GM18868 (cell line): Measurements from ENCODE around the gene OSBPL8.

ENCODE experiments used
- ATAC-seq: cut with Tn5 transposase; IDR thresholded peaks from one replicate; pipeline ENCODE4 v1.9.1; 2021; ENCODE audit warnings: mild to moderate bottlenecking, moderate library complexity; ENCODE audit not compliant: unreplicated experiment

OSBPL8 gene

GRCh38 chr12:76558684-76559399, 729 bp downstream of the OSBPL8 start:
- ATAC-seq, result peak; percentile 50

- ATAC-seq, result no peak
Observed at GRCh38 chr12:76556368-76556767, 3.2 kb downstream of the OSBPL8 start.

- ATAC-seq, result no peak
Observed at GRCh38 chr12:76555797-76556196, 3.8 kb downstream of the OSBPL8 start.

- ATAC-seq, result no peak
Observed at GRCh38 chr12:76555231-76555767, 4.3 kb downstream of the OSBPL8 start.

- no peak for ATAC-seq
Observed at GRCh38 chr12:76554405-76555230, 5.0 kb downstream of the OSBPL8 start.

- ATAC-seq, result no peak
Observed at GRCh38 chr12:76552343-76552938, 7.1 kb downstream of the OSBPL8 start.

GRCh38 chr12:76551482-76551888, 8.1 kb downstream of the OSBPL8 start:
- ATAC-seq, result peak; percentile 81

GRCh38 chr12:76549131-76549530, 10.4 kb downstream of the OSBPL8 start:
- ATAC-seq, result no peak

- no peak for ATAC-seq
Observed at GRCh38 chr12:76548222-76548837, 11.2 kb downstream of the OSBPL8 start.

- no peak for ATAC-seq
Observed at GRCh38 chr12:76547526-76547925, 12.0 kb downstream of the OSBPL8 start.

- ATAC-seq, result no peak
Observed at GRCh38 chr12:76546889-76547288, 12.7 kb downstream of the OSBPL8 start.

GRCh38 chr12:76545486-76545885, 14.1 kb downstream of the OSBPL8 start:
- no peak for ATAC-seq

- no peak for ATAC-seq
Observed at GRCh38 chr12:76544601-76545261, 14.8 kb downstream of the OSBPL8 start.

GRCh38 chr12:76543813-76544347, 15.7 kb downstream of the OSBPL8 start:
- ATAC-seq, result no peak

GRCh38 chr12:76542908-76543307, 16.7 kb downstream of the OSBPL8 start:
- no peak for ATAC-seq

- no peak for ATAC-seq
Observed at GRCh38 chr12:76539727-76540126, 19.8 kb downstream of the OSBPL8 start.

- ATAC-seq, result no peak
Observed at GRCh38 chr12:76537923-76538322, 21.6 kb downstream of the OSBPL8 start.

- no peak for ATAC-seq
Observed at GRCh38 chr12:76536546-76536945, 23.0 kb downstream of the OSBPL8 start.

- no peak for ATAC-seq
Observed at GRCh38 chr12:76535170-76535569, 24.4 kb downstream of the OSBPL8 start.

GRCh38 chr12:76533331-76533730, 26.2 kb downstream of the OSBPL8 start:
- no peak for ATAC-seq
